HFF-Myc (cell line): ENCODE results near the gene WDFY4.

Experiments used
- DNase-seq: peaks from one replicate; pipeline ENCODE4 v3.0.0-alpha.2; 2011; ENCODE audit warnings: low read depth; ENCODE audit errors: extremely low read depth
- H3K4me3 ChIP-seq: replicated peaks from 2 replicates; pipeline ENCODE4 v1.5.1; 2011; ENCODE audit warnings: low read depth, mild to moderate bottlenecking, control low read depth, low read length
- TF ChIP-seq, protein P1 (sequence below): IDR thresholded peaks from 2 replicates; pipeline ENCODE4 v1.5.1; 2012; ENCODE audit warnings: mild to moderate bottlenecking, low read depth, low read length, control low read depth; ENCODE audit errors: missing control alignments

Gene WDFY4

GRCh38 chr10:49001870-49002672, 317.4 kb downstream of the WDFY4 start:
- DNase-seq: no peak
- TF ChIP-seq, protein P1, sequence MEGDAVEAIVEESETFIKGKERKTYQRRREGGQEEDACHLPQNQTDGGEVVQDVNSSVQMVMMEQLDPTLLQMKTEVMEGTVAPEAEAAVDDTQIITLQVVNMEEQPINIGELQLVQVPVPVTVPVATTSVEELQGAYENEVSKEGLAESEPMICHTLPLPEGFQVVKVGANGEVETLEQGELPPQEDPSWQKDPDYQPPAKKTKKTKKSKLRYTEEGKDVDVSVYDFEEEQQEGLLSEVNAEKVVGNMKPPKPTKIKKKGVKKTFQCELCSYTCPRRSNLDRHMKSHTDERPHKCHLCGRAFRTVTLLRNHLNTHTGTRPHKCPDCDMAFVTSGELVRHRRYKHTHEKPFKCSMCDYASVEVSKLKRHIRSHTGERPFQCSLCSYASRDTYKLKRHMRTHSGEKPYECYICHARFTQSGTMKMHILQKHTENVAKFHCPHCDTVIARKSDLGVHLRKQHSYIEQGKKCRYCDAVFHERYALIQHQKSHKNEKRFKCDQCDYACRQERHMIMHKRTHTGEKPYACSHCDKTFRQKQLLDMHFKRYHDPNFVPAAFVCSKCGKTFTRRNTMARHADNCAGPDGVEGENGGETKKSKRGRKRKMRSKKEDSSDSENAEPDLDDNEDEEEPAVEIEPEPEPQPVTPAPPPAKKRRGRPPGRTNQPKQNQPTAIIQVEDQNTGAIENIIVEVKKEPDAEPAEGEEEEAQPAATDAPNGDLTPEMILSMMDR: no peak

DNA sequence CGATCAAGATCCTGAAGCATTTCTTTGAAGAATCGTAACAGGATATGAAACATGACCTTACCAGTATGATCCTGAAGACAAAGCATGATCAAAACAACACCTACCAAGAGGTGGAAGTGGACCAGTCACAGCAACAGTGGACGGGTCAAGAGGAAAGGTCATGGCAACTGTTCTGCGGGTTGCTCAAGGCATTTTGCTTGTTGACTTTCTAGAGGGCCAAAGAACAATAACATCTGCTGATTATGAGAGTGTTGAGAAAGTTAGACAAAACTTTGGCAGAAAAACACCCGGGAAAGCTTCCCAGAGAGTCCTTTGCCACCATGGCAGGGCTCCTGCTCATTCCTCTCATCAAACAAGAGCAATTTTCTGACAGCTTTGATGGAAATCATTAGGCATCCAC, 320.6 kb downstream of the WDFY4 start:
- no peak overlapping the region for H3K4me3 ChIP-seq
- TF ChIP-seq, protein P1: no peak
- no peak for DNase-seq

More at GRCh38 chr10:49001870-49002672, 317.4 kb downstream of the WDFY4 start:
- H3K4me3 ChIP-seq: no peak overlapping the region

DNA sequence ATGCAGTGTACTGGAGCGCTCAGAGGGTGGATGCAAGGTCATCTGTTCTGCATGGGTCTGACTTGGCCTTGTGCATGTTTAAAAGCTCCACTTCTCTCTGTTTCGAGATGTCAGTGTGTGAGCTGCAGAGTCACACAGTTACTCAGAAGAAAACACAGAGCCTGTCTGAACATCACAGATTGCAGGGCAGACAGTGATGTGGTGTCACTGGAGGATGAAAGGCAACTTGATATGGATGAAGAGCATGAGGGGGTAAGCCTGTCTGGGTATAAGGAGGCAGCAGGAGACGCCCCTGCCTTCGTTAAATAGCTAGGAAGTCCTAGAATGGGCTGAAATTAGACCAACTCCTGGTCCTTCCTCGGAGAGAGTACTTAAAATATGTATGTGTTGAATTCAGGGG, 322.5 kb downstream of the WDFY4 start:
- no peak overlapping the region for H3K4me3 ChIP-seq
- DNase-seq: no peak
- TF ChIP-seq, protein P1: no peak

DNA sequence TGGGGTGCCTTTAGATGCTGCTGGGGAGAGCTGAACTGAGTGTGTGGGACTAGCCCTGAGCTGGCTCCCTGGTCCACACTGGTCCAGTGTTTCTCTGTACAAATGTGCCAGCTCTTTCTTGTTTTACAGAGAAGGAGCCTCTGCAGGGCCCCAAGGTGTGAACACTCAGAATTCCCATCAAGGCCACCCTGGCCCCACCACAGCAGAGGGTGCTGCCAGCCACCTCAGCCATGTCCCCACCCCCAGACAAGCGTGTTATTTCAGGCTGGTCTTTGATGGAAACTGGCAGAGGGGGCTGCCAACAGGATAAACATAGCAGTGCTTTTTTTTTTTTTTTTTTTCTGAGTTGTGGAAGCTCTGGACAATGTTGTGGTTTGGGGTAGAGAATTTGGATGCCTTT, 323.4 kb downstream of the WDFY4 start:
- no peak overlapping the region for H3K4me3 ChIP-seq
- DNase-seq: no peak

GRCh38 chr10:49008505-49009198, 324.0 kb downstream of the WDFY4 start:
- DNase-seq: no peak
- TF ChIP-seq, protein P1: no peak

More for the DNA sequence above, 323.4 kb downstream of the WDFY4 start:
- TF ChIP-seq, protein P1: no peak

DNA sequence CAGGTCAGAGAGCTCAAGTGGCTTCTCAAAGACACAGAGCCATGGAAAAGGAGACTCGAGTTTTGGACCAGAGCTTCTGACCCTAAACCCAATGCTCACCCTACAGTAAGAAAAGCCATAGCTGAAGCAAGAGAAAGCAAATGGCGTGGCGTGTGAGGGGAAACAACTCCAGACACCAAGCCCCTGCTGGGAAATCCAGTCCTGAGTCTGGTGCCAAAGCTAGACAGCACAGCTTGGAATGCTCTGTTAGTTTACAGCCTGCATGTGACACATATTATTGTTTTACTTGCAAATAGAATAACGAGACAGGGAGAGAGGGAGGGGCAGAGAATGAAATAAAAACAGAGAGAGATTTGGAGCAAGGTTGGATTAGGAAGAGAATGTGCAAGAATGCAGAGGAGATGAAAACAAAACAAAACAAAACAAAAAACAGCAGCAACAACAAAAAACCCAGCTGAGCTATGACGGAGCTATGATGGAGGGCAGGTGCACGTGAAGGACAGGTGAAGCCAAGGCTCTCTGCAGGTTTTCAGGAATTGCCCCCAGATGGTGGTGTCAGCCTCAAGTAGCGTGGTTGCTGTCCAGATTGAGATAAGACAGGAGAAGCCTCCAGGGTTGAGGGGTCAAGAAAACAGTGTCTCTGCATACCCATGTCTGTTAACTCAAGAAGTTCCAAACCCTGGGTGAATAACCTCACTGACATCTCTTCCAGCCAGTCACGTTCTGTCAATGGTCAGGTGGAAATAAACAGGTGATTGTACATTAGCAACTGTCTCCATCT, 324.7 kb downstream of the WDFY4 start:
- no peak for DNase-seq
- H3K4me3 ChIP-seq: no peak overlapping the region
- TF ChIP-seq, protein P1: no peak

More at GRCh38 chr10:49008505-49009198, 324.0 kb downstream of the WDFY4 start:
- no peak overlapping the region for H3K4me3 ChIP-seq
